Psoas muscle (tissue), 8 donors: Measurements from ENCODE around the gene UBAC2. TPM values are rescaled to one million over a fixed set of nuclear protein-coding genes. Genes with fewer than 3 reads are reported as not detected.

ENCODE experiments used
- ATAC-seq, 4 donors: fragments of 200-7000 bp; cut with Tn5 transposase; one replicate each; pipeline ENCODE4 v1.9.1; 2020; ENCODE audit warnings: moderate library complexity in 3 of 4, mild to moderate bottlenecking in 2 of 4
- DNase-seq, 2 donors: peaks; one replicate each; pipeline ENCODE4 v3.0.0-alpha.2; 2020
- H3K27ac ChIP-seq: fragments of 200-600 bp; one replicate; pipeline ENCODE4 v1.8.0; 2022
- H3K27me3 ChIP-seq, 3 donors: fragments of 200-600 bp in 1 of 3; one replicate each; pipeline versions ENCODE4 v1.6.1 to v1.8.0; 2013 to 2022; ENCODE audit warnings: low read length in 2 of 3, mild to moderate bottlenecking in 2 of 3, moderate library complexity in 1 of 3; ENCODE audit not compliant: insufficient read depth in 3 of 3
- H3K36me3 ChIP-seq, 2 donors: fragments of 200-600 bp in 1 of 2; one replicate each; pipeline versions ENCODE4 v1.6.1 to v1.8.0; 2013 to 2022; ENCODE audit warnings: low read depth in 1 of 2, mild to moderate bottlenecking in 1 of 2, moderate library complexity in 1 of 2; ENCODE audit not compliant: insufficient read depth in 1 of 2
- H3K4me1 ChIP-seq: fragments of 200-600 bp; one replicate; pipeline ENCODE4 v1.8.0; 2022
- H3K4me3 ChIP-seq: fragments of 200-600 bp; one replicate; pipeline ENCODE4 v1.8.0; 2022; ENCODE audit warnings: mild to moderate bottlenecking
- H3K9me3 ChIP-seq: fragments of 200-600 bp; one replicate; pipeline ENCODE4 v1.8.0; 2022
- CTCF ChIP-seq: fragments of 200-600 bp; IDR thresholded peaks from one replicate; pipeline ENCODE4 v1.8.0; 2022; ENCODE audit warnings: antibody characterized with exemption
- WGBS, 3 donors: extraction: QIAGEN DNeasy Blood & Tissue Kit; methylation state at CpG; one replicate each; pipeline versions ENCODE4 v1.1.6 to v1.1.7; 2013; 5-methylcytosine and 5-hydroxymethylcytosine counted together
- intact Hi-C, 2 donors: fragments of 100-400 bp; cut with DNase I; formaldehyde crosslinking; loops; one replicate each; pipeline versions ENCODE4 v1.11.0 to v1.14.2; 2022
- polyA plus RNA-seq, 3 donors: library from polyadenylated mRNA; stranded (reverse); fragments of 200-250 nt; gene quantifications; one replicate each; pipeline ENCODE4 v1.2.3, GENCODE V29; 2013
- total RNA-seq, 4 donors: library from RNA; stranded (reverse); fragmentation: NEBNext Ultra II Directional in 2 of 4; extraction: Animal tissue kit (Norgen Biotek cat#: 25700) in 2 of 4; gene quantifications; one replicate each; pipeline versions ENCODE4 v1.2.1 to v1.2.4, GENCODE V29; 2021 to 2023
- donor health status: healthy with polysubstance abuse.
- donor health status: DM: no; HTN: no; CAD: no; lungs with moderate emphysema.
- donor health status: Bipolar disorder and iron deficiency.
- donor health status: healthy.
- donor health status: DM: yes; HTN: yes; CAD: no.
- donor health status: DM: no; HTN: no; CAD: no.
- donor health status: DM: no; HTN: no; CAD: no.
- donor health status: DM: yes; HTN: yes; CAD: no.

Gene UBAC2
- total and polyA plus RNA-seq, 7 donors = 54.1 to 97.1 (median 71.7) TPM

GRCh38 chr13:99316657-99317256 lies 116.1 kb downstream of the UBAC2 start:
- WGBS, 3 donors = 70 to 85% (median 71%) methylated on average over 6 of the region's 6 CpGs
- H3K27me3 ChIP-seq = no peaks in the 10 kb centered on the region
- TF ChIP-seq CTCF = no peak
- H3K27ac ChIP-seq = no peak overlapping the region
- no peak overlapping the region for H3K4me3 ChIP-seq
- no peaks in the 10 kb centered on the region for H3K9me3 ChIP-seq
- DNase-seq = peak in 1 of 2 donors; percentile 28
- peaks cover 8 to 25% of the 10 kb centered on the region in 2 donors for H3K36me3 ChIP-seq
- H3K4me1 ChIP-seq = peaks cover 21% of the 10 kb centered on the region
- intact Hi-C loops = no loop called here
- ATAC-seq = peak in 3 of 4 donors; percentile 36 to 43 (median 42)

GRCh38 chr13:99320693-99321481 lies 120.2 kb downstream of the UBAC2 start:
- intact Hi-C loops = no loop called here
- Histone ChIP-seq H3K36me3 (peaks cover 5 to 38% of the 10 kb centered on the region in 2 donors), H3K4me3 (no peak overlapping the region), H3K4me1 (no peaks in the 10 kb centered on the region), H3K9me3 (no peaks in the 10 kb centered on the region), H3K27me3 (no peaks in the 10 kb centered on the region), H3K27ac (no peak overlapping the region)
- DNase-seq (no peak), ATAC-seq (peak in 1 of 4 donors; percentile 28)
- 68 to 77% (median 72%) methylated on average over 5 of the region's 5 CpGs for WGBS, 3 donors
- no peak for TF ChIP-seq CTCF

GRCh38 chr13:99321709-99322108 lies 121.1 kb downstream of the UBAC2 start:
- ATAC-seq = no peak
- no peak for TF ChIP-seq CTCF
- DNase-seq = no peak
- Histone ChIP-seq H3K9me3 (no peaks in the 10 kb centered on the region), H3K4me1 (no peaks in the 10 kb centered on the region), H3K36me3 (peaks cover 5 to 38% of the 10 kb centered on the region in 2 donors), H3K27me3 (no peaks in the 10 kb centered on the region), H3K27ac (no peak overlapping the region), H3K4me3 (no peak overlapping the region)
- intact Hi-C loops = no loop called here

GRCh38 chr13:99322297-99323103 lies 121.8 kb downstream of the UBAC2 start:
- no peaks in the 10 kb centered on the region for H3K9me3 ChIP-seq
- no peaks in the 10 kb centered on the region for H3K4me1 ChIP-seq
- intact Hi-C loops = no loop called here
- DNase-seq (no peak), ATAC-seq (peak in 2 of 4 donors; percentile 36 to 42)
- 84 to 86% (median 85%) methylated on average over 10 of the region's 10 CpGs for WGBS, 3 donors
- H3K27ac ChIP-seq = no peak overlapping the region
- peaks cover 5 to 38% of the 10 kb centered on the region in 2 donors for H3K36me3 ChIP-seq
- no peak for TF ChIP-seq CTCF
- no peaks in the 10 kb centered on the region for H3K27me3 ChIP-seq
- no peak overlapping the region for H3K4me3 ChIP-seq
